Renal cortical epithelial cell (primary cell): ENCODE data around the gene EXOSC2. TPM values are rescaled to one million over a fixed set of nuclear protein-coding genes. Genes with fewer than 3 reads are reported as not detected.

Experiments
- DNase-seq: peaks from one replicate; pipeline ENCODE4 v3.0.0-alpha.2; 2011; ENCODE audit warnings: low read depth
- total RNA-seq: library from RNA; depleted of rRNA; stranded (reverse); fragments of >200 nt; gene quantifications from 2 replicates; pipeline ENCODE4 v1.2.3, GENCODE V29; 2014

The EXOSC2 gene
- total RNA-seq, 1 donor from 2014 or later: 23.8 TPM

GRCh38 chr9:130698514-130698913 lies 4.9 kb downstream of the EXOSC2 start:
- peak; percentile 54 for DNase-seq

- no peak for DNase-seq
These were observed 5.5 kb downstream of the EXOSC2 start for GRCh38 chr9:130699047-130699446.

- DNase-seq: peak; percentile 58
These were observed 7.8 kb downstream of the EXOSC2 start for GRCh38 chr9:130701059-130702022.

- DNase-seq: no peak
These were observed 9.9 kb downstream of the EXOSC2 start for GRCh38 chr9:130703501-130703900.

- peak; percentile 58 for DNase-seq
These were observed 13.8 kb downstream of the EXOSC2 start for GRCh38 chr9:130707225-130707976.

- DNase-seq: no peak
These were observed 17.3 kb downstream of the EXOSC2 start for GRCh38 chr9:130710822-130711352.

- no peak for DNase-seq
These were observed 17.9 kb downstream of the EXOSC2 start for GRCh38 chr9:130711469-130711868.

GRCh38 chr9:130712564-130713285 lies 19.1 kb downstream of the EXOSC2 start:
- peak; percentile 94 for DNase-seq

GRCh38 chr9:130713286-130713960 lies 19.8 kb downstream of the EXOSC2 start:
- no peak for DNase-seq

GRCh38 chr9:130714586-130715110 lies 21.1 kb downstream of the EXOSC2 start:
- no peak for DNase-seq

- no peak for DNase-seq
These were observed 21.7 kb downstream of the EXOSC2 start for GRCh38 chr9:130715270-130715669.

GRCh38 chr9:130718562-130718961 lies 25.0 kb downstream of the EXOSC2 start:
- DNase-seq: no peak

- no peak for DNase-seq
These were observed 27.2 kb downstream of the EXOSC2 start for GRCh38 chr9:130720762-130721161.

GRCh38 chr9:130728721-130729120 lies 35.1 kb downstream of the EXOSC2 start:
- DNase-seq: peak; percentile 57

GRCh38 chr9:130729145-130729544 lies 35.6 kb downstream of the EXOSC2 start:
- DNase-seq: no peak

GRCh38 chr9:130731355-130731754 lies 37.8 kb downstream of the EXOSC2 start:
- no peak for DNase-seq

- no peak for DNase-seq
These were observed 38.6 kb downstream of the EXOSC2 start for GRCh38 chr9:130732136-130732535.

- DNase-seq: peak; percentile 61
These were observed 39.2 kb downstream of the EXOSC2 start for GRCh38 chr9:130732793-130733221.

- no peak for DNase-seq
These were observed 42.0 kb downstream of the EXOSC2 start for GRCh38 chr9:130735566-130735965.

GRCh38 chr9:130736834-130737233 lies 43.3 kb downstream of the EXOSC2 start:
- no peak for DNase-seq

- no peak for DNase-seq
These were observed 44.7 kb downstream of the EXOSC2 start for GRCh38 chr9:130738281-130738680.
